Dermis microvascular lymphatic vessel endothelial cell (primary cell): ENCODE measurements around the gene ARL2. TPM values are rescaled to one million over a fixed set of nuclear protein-coding genes. Genes with fewer than 3 reads are reported as not detected.
"Not testable (repeated sequence)": the region's sequence is repeated elsewhere in the genome, so short reads cannot be mapped to it uniquely, and the experiment has no call there.

Experiments
- DNase-seq, 2 donors: peaks; one replicate each; pipeline versions ENCODE4 v3.0.0 to v3.0.0-alpha.2; 2010; ENCODE audit warnings: low read depth in 2 of 2
- total RNA-seq: library from RNA; depleted of rRNA; stranded (reverse); fragments of >200 nt; gene quantifications from 2 replicates; pipeline ENCODE4 v1.2.1, GENCODE V29; 2014

The ARL2 gene
- total RNA-seq = 107 and 142 TPM in 2 replicates

DNA sequence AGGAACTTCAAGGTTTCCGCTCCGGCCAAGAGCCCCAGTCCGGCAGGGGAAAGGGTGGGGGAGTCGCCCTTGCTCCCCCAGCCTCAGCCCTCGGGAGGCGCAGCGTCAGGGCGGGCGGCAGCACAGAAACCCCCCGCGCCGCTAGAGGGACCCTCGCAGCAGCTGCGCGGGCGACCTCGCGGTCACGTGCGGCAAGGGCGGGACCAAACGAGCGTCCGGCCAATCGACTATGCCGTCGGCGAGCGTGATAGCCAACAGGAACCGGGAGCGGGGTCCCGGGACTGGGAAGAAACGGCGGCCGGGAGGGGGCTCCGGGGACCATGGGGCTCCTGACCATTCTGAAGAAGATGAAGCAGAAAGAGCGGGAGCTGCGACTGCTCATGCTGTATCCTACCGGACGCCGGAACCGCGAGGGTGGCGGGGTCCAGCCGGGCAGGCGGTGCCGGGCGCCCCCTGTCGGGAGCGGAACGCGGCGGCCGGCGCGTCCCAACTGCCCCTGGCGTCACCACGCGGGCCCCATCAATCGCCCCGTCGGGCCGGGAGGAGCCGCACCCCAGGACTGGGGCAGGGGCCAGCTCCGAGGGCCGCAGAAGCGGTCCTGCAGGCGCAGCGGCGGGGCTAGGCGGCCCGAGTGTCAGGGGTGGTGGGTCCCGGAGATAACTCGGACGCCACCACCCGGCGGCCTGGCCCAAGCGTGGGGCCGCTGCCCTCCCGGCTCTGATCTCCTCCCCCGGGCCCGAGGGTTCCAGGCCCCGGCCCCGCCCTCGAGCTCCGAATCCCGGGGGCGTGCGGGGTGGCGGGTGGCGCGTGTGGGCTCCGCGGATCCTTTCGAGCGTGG lies at the start of gene ARL2:
TSS of gene ARL2 (plus strand) at position 273 of the 838 bp plus-strand sequence. CDS start at position 321, 48 bp downstream.
- peak; percentile 83 to 94 for DNase-seq

- DNase-seq = no peak
Observed at GRCh38 chr11:64967375-64967774, 46.6 kb upstream of the ARL2 start.

DNA sequence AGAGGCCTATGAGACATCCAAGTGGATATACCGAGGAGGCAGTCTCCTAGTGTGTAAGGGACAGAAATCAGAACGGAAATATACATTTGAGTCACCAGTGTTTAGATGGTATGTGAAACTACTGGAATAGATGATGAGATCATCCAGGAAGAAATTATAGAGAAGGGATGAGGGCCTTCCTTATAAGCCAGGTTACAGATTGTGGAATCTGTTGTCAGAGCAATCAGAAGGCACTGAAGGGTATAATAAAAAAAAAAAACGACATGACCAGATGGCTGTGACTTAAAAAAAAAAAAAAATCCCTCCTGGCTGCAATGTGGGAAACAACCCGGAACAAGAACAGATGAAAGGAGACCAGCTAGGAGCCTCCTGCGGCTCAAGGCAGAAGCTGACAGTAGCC lies 44.8 kb upstream of the ARL2 start:
- DNase-seq = peak in 1 of 2 donors; percentile 35

DNA sequence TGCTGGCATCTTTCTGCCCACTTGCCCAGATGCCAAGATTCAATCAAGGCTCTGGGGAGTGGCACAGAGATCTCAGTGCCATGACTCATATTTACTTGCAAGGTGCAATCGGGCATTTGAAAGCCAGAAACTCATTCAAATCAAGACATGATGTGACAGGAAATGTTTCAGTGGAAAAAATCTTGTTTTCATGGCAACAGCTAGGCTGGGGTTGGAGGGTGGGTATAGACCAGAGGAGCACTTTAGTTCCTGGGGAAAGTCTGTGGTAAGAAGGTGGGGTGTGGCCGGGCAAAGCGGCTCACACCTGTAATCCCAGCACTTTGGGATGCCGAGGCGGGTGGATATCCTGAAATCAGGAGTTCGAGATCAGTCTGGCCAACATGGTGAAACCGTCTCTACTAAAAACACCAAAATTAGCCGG lies 43.2 kb upstream of the ARL2 start:
- DNase-seq = peak in 1 of 2 donors; percentile 47

DNA sequence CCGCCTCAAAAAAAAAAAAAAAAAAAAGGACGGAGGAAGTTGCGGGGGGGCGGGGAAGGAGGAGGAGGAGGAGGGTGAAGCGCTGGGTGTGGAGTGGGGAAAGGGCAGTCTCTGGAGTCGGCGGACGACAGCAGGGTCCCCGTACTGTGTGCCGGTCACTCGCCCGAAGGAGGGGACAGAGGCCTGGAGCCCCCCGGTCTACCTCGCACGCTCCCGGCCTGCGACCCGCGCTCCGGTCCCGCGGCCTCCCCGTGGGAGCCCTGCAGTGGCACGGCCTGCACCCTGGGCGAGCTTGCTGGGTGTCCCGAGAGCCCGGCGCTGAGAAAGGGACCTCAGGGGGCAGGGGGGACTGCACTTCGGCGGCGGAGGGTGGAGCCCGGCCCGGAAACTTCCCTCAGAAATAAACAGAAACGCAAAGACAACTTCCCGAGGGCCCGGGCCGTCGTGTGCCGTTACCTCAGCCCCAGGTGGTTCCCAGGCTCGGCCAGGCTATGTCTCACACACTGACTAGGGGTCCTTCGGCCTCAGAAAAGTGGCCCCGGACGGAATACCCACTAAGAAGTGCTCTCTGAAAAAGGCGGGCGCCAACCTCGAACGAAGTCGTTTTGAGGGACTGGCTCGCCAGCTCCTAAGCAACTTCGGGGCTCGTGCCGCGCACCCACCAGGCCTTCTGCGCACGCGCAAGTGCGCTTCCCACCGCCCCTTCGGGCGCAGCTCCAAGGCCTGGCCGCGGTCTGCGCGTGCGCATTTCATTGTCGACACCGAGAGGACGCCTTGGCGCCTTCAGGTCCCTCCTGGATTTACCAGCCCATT lies 42.3 kb upstream of the ARL2 start, which contains the start of gene MAJIN:
TSS of gene MAJIN (minus strand) at position 688 of the 813 bp plus-strand sequence. CDS start 12,703 bp downstream, outside the sequence.
- DNase-seq = peak; percentile 63 to 87

- DNase-seq = no peak
Observed at GRCh38 chr11:64974124-64974523, 39.8 kb upstream of the ARL2 start.

- DNase-seq = no peak
Observed at GRCh38 chr11:64976651-64977050, 37.3 kb upstream of the ARL2 start.

GRCh38 chr11:64983339-64983738 lies 30.6 kb upstream of the ARL2 start:
- not testable (repeated sequence) for DNase-seq

DNA sequence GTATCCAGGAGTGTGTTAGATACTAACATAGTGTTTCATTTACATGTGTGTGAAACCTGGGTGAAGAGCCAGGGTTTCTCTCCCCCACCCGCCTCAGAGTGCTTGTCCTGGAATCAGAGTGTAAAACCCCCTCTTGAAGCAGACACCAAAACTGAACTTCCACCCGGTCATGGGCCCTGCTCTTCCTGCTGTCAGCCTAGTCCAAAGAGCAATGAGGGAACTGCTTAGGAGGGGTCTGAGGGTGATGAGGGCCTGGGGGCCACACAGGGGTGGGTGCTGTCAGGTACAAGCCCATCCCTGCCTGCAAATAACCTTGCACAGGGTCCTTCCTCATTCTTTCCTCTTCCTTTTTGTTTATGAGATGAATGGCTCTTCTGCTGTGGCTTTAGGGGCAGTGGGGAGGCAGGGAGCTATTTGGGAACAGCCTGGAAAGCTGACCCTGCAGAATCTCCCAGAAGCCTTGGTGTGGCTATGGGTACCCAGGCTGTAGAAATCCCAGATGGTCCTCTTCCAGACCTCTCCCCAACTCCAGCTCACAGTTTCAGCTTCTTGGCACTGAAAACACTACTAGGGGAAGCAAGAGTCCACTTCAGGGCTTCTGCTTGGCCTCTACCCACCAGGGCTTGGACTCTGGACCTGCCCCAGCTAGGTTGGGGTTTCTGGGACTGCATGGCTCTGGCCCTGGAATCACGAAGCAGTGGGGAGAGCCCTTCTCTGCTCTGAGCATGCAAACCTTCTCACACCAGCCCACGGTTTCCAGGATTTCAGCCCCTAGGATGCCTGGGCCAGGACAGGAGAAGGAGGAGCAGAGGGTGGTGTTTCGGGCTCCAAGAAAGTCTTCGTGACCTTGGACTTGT lies 25.7 kb upstream of the ARL2 start:
- DNase-seq = no peak

GRCh38 chr11:64989416-64989815 lies 24.5 kb upstream of the ARL2 start:
- no peak for DNase-seq

- peak in 1 of 2 donors; percentile 51 for DNase-seq
Observed at GRCh38 chr11:64990222-64990923, 23.6 kb upstream of the ARL2 start.

GRCh38 chr11:64994318-64994717 lies 19.6 kb upstream of the ARL2 start:
- DNase-seq = no peak

DNA sequence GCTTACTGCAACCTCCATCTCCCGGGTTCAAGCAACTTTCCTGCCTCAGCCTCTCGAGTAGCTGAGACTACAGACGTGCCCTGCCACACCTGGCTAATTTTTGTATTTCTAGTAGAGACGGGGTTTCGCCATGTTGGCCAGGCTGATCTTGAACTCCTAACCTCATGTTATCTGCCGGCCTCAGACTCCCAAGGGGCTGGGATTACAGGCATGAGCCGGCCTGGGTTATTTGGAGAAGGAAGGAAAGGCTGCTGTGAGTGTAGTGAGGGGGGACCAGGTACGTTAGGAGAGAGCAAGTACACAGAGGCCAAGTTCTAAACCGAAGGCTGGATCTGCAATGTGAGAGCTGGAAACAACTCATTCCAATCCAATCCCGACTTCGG lies 17.6 kb upstream of the ARL2 start:
- DNase-seq = no peak

DNA sequence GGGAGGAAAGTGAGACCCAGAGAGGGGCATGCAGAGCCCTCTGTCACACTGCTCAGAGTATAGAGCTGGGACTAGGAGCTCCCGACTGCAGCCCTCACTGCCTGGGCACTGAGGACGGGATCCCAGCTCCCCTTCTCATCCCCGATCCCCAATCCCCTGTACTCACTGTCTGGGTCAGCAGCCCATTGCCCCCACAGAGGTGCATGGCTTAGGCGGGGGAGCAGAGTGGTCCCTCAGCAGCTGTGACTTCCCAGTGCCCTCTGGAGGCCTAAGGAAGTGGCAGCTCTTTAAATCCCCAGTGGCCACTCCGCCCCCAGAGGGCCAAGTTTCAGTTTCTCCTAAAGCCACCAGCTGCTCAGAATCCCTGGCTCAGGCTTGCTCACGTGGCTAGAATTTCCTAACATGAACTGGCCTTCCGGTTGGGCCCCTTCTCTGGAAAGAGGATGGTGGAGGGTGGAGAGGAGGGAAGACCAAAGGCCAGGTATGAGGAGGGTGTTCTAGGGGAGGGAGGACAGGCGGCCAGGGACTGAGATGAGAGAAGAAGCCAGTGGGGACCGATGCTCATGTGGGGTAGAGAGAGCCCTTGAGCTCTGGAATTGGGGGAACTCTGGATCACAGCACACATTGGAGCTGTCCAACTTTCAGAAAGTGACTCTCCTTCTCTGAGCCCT lies 17.1 kb upstream of the ARL2 start, which contains the start of gene BATF2:
TSS of gene BATF2 (minus strand) at position 262 of the 671 bp plus-strand sequence. CDS start at position 205, 57 bp downstream.
- peak in 1 of 2 donors; percentile 52 for DNase-seq

GRCh38 chr11:64998141-64998540 lies 15.8 kb upstream of the ARL2 start:
- no peak for DNase-seq

DNA sequence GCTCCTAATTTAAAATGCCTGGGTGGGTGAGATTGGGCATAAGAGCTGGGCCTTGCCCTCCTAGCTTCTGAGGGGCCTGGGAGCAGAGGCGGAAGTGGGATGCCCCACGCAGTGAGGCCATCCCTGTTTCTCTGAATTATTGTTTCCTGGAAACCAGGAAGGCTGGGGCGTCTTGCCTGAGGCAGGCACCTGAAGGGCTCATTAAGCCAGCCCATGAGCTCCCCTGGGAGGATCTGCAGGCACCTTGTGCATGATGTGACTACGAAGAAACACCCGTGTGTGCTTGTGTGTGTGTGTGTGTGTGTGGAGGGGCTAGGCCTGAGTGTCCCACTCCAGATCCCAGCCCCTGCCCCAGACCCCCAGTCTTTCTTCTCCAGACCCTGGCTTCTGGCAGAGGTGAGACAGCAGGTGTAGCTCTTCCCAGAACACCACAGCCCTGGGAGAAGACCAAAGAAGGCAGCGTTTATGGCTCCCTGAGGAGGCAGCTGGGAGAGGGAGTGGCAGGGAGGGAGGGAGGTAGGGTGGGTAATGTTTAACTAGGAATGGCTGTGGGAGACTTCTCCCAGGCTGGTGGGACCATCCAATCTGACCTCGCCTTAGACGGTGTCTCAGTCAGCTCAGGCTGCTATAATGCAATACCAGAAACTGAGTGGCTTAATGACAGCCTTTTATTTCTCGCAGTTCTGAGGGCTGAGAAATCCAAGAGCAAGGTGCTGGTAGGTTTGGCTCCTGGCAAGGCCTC lies 15.1 kb upstream of the ARL2 start:
- DNase-seq = no peak

- DNase-seq = no peak
Observed at GRCh38 chr11:64999478-64999877, 14.5 kb upstream of the ARL2 start.

GRCh38 chr11:65002706-65003105 lies 11.3 kb upstream of the ARL2 start:
- no peak for DNase-seq

DNA sequence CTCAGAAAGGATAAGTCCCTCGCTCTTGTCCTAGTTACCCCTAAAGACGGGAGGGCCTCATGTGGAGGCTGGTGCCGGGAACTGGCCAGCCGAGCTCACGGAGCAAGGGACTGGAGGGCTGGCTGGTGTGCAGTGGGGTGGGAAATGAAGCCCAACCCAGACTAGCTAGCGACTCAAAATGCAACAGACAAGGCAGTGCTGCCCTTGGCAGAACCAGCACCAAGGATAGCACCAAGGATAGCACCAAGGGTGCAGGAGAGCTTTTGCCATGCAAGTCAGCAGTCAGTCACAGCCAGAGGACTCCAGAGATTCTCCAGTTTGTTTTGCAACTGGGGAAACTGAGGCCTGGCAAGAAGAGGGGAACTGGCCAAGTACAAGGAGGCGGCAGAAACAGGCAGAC lies 10.7 kb upstream of the ARL2 start:
- DNase-seq = peak in 1 of 2 donors; percentile 7
